Large intestine (tissue), 3 donors: ENCODE results near the gene PCIF1. TPM values are rescaled to one million over a fixed set of nuclear protein-coding genes. Genes with fewer than 3 reads are reported as not detected.
"Not testable (repeated sequence)": the region's sequence is repeated elsewhere in the genome, so short reads cannot be mapped to it uniquely, and the experiment has no call there.

Experiments used
- DNase-seq, 2 donors: peaks; one replicate each; pipeline versions ENCODE4 v3.0.0 to v3.0.0-alpha.2; 2013
- H3K27ac ChIP-seq: one replicate; pipeline ENCODE4 v1.5.1; 2013; ENCODE audit warnings: low read length
- H3K27me3 ChIP-seq: 2 replicates; pipeline ENCODE4 v1.6.1; 2013; ENCODE audit warnings: low read length; ENCODE audit not compliant: control insufficient read depth, insufficient read depth
- H3K36me3 ChIP-seq: 2 replicates; pipeline ENCODE4 v1.6.1; 2013; ENCODE audit warnings: low read length; ENCODE audit not compliant: control insufficient read depth, insufficient read depth
- H3K4me1 ChIP-seq: one replicate; pipeline ENCODE4 v1.6.1; 2013; ENCODE audit warnings: low read length; ENCODE audit not compliant: control insufficient read depth, insufficient read depth
- H3K4me3 ChIP-seq: one replicate; pipeline ENCODE4 v1.5.1; 2013; ENCODE audit warnings: low read length
- H3K9me3 ChIP-seq: one replicate; pipeline ENCODE4 v1.6.1; 2013; ENCODE audit warnings: mild to moderate bottlenecking, low read depth, low read length, moderate library complexity; ENCODE audit not compliant: control insufficient read depth
- WGBS: methylation state at CpG from one replicate; pipeline ENCODE4 v1.1.5; 2013; ENCODE audit warnings: low lambda C conversion rate; ENCODE audit not compliant: insufficient coverage; 5-methylcytosine and 5-hydroxymethylcytosine counted together
- polyA plus RNA-seq: library from polyadenylated mRNA; unstranded; fragments of 120-200 nt; gene quantifications from one replicate; pipeline ENCODE4 v1.2.1, GENCODE V29; 2013

The PCIF1 gene
- polyA plus RNA-seq, 1 donor, result 28.1 TPM

GRCh38 chr20:45981261-45981660 is 46.8 kb downstream of the PCIF1 start:
- no peaks in the 10 kb centered on the region for H3K9me3 ChIP-seq
- no CpG with 5 or more reads among the region's 6 CpGs for WGBS
- no peak overlapping the region for H3K27ac ChIP-seq
- H3K4me1 ChIP-seq, result no peaks in the 10 kb centered on the region
- H3K36me3 ChIP-seq, result no peaks in the 10 kb centered on the region
- DNase-seq, result no peak
- no peak overlapping the region for H3K4me3 ChIP-seq
- peaks cover 8% of the 10 kb centered on the region for H3K27me3 ChIP-seq

GRCh38 chr20:45983279-45983743 is 48.8 kb downstream of the PCIF1 start:
- Histone ChIP-seq H3K27me3 (peaks cover 8% of the 10 kb centered on the region), H3K4me1 (no peaks in the 10 kb centered on the region), H3K4me3 (no peak overlapping the region), H3K9me3 (no peaks in the 10 kb centered on the region), H3K36me3 (no peaks in the 10 kb centered on the region), H3K27ac (no peak overlapping the region)
- no peak for DNase-seq
- WGBS, result no CpG with 5 or more reads among the region's 7 CpGs

- H3K27me3 ChIP-seq, result peaks cover 8% of the 10 kb centered on the region
- DNase-seq, result no peak
- no peaks in the 10 kb centered on the region for H3K36me3 ChIP-seq
- WGBS, result no CpG with 5 or more reads among the region's 7 CpGs
- no peak overlapping the region for H3K4me3 ChIP-seq
- H3K9me3 ChIP-seq, result no peaks in the 10 kb centered on the region
- H3K27ac ChIP-seq, result no peak overlapping the region
- no peaks in the 10 kb centered on the region for H3K4me1 ChIP-seq
Measured at GRCh38 chr20:45985573-45985972, 51.1 kb downstream of the PCIF1 start.

GRCh38 chr20:45987108-45987780 is 52.8 kb downstream of the PCIF1 start:
- Histone ChIP-seq H3K27ac (no peak overlapping the region), H3K4me3 (no peak overlapping the region), H3K9me3 (no peaks in the 10 kb centered on the region), H3K4me1 (no peaks in the 10 kb centered on the region), H3K27me3 (peaks cover 8% of the 10 kb centered on the region), H3K36me3 (no peaks in the 10 kb centered on the region)
- no CpG with 5 or more reads among the region's 16 CpGs for WGBS
- peak in 1 of 2 donors; percentile 34 for DNase-seq

- not testable (repeated sequence) for H3K4me1 ChIP-seq, H3K4me3 ChIP-seq, H3K27ac ChIP-seq, H3K36me3 ChIP-seq, H3K9me3 ChIP-seq, H3K27me3 ChIP-seq, DNase-seq
- no CpG with 5 or more reads among the region's 6 CpGs for WGBS
Measured at GRCh38 chr20:45988830-45989229, 54.3 kb downstream of the PCIF1 start.

GRCh38 chr20:45991616-45992015 is 57.1 kb downstream of the PCIF1 start:
- no CpG with 5 or more reads among the region's 3 CpGs for WGBS
- H3K27me3 ChIP-seq, result peaks cover 6% of the 10 kb centered on the region

GRCh38 chr20:45993197-45993951 is 58.9 kb downstream of the PCIF1 start:
- Histone ChIP-seq H3K9me3 (no peaks in the 10 kb centered on the region), H3K4me1 (no peaks in the 10 kb centered on the region), H3K36me3 (no peaks in the 10 kb centered on the region), H3K4me3 (no peak overlapping the region), H3K27me3 (peaks cover 11% of the 10 kb centered on the region), H3K27ac (no peak overlapping the region)
- WGBS, result no CpG with 5 or more reads among the region's 12 CpGs
- no peak for DNase-seq

More at GRCh38 chr20:45991616-45992015, 57.1 kb downstream of the PCIF1 start:
- Histone ChIP-seq H3K27ac (no peak overlapping the region), H3K36me3 (no peaks in the 10 kb centered on the region), H3K9me3 (no peaks in the 10 kb centered on the region), H3K4me1 (no peaks in the 10 kb centered on the region), H3K4me3 (no peak overlapping the region)
- no peak for DNase-seq

- no peak for DNase-seq
- Histone ChIP-seq H3K27me3 (peaks cover 20% of the 10 kb centered on the region), H3K36me3 (no peaks in the 10 kb centered on the region), H3K4me3 (no peak overlapping the region), H3K9me3 (no peaks in the 10 kb centered on the region), H3K4me1 (no peaks in the 10 kb centered on the region), H3K27ac (no peak overlapping the region)
- WGBS, result 80% methylated on average over 3 of the region's 9 CpGs
Measured at GRCh38 chr20:45994761-45995493, 60.4 kb downstream of the PCIF1 start.

GRCh38 chr20:45995495-45996097 is 61.1 kb downstream of the PCIF1 start:
- H3K27ac ChIP-seq, H3K4me3 ChIP-seq, H3K36me3 ChIP-seq, DNase-seq, H3K9me3 ChIP-seq, H3K4me1 ChIP-seq: not testable (repeated sequence)
- H3K27me3 ChIP-seq, result peaks cover 27% of the 10 kb centered on the region
- no CpG with 5 or more reads among the region's 6 CpGs for WGBS

GRCh38 chr20:45997187-45997586 is 62.7 kb downstream of the PCIF1 start:
- no CpG with 5 or more reads among the region's 3 CpGs for WGBS
- Histone ChIP-seq H3K27me3 (peaks cover 37% of the 10 kb centered on the region), H3K27ac (no peak overlapping the region), H3K4me1 (no peaks in the 10 kb centered on the region), H3K36me3 (no peaks in the 10 kb centered on the region), H3K9me3 (no peaks in the 10 kb centered on the region), H3K4me3 (no peak overlapping the region)
- no peak for DNase-seq
